Measurements from ENCODE around the gene SCMH1.
"Not testable (repeated sequence)": the region's sequence is repeated elsewhere in the genome, so short reads cannot be mapped to it uniquely, and the experiment has no call there.

Gene SCMH1

GRCh38 chr1:41200728-41201127 lies 41.4 kb downstream of the SCMH1 start:
- DNase-seq, result no peak

GRCh38 chr1:41199375-41199774 lies 42.7 kb downstream of the SCMH1 start:
- DNase-seq, result no peak

- DNase-seq, result no peak
Observed at GRCh38 chr1:41192456-41193178, 49.5 kb downstream of the SCMH1 start.

GRCh38 chr1:41184446-41184845 lies 57.7 kb downstream of the SCMH1 start:
- no peak for DNase-seq

GRCh38 chr1:41178230-41178629 lies 63.9 kb downstream of the SCMH1 start:
- DNase-seq, result not testable (repeated sequence)

GRCh38 chr1:41175546-41175945 lies 66.6 kb downstream of the SCMH1 start:
- no peak for DNase-seq

- DNase-seq, result no peak
Observed at GRCh38 chr1:41174170-41174569, 67.9 kb downstream of the SCMH1 start.

- DNase-seq, result no peak
Observed at GRCh38 chr1:41173651-41174050, 68.5 kb downstream of the SCMH1 start.

GRCh38 chr1:41171266-41171874 lies 70.7 kb downstream of the SCMH1 start:
- no peak for DNase-seq

- DNase-seq, result no peak
Observed at GRCh38 chr1:41169799-41170180, 72.3 kb downstream of the SCMH1 start.

GRCh38 chr1:41169066-41169798 lies 72.9 kb downstream of the SCMH1 start:
- DNase-seq, result no peak

GRCh38 chr1:41167667-41168066 lies 74.4 kb downstream of the SCMH1 start:
- DNase-seq, result no peak

- DNase-seq, result no peak
Observed at GRCh38 chr1:41164727-41165126, 77.4 kb downstream of the SCMH1 start.

GRCh38 chr1:41162441-41162840 lies 79.7 kb downstream of the SCMH1 start:
- no peak for DNase-seq

GRCh38 chr1:41161846-41162245 lies 80.3 kb downstream of the SCMH1 start:
- no peak for DNase-seq

- DNase-seq, result no peak
Observed at GRCh38 chr1:41160498-41161110, 81.5 kb downstream of the SCMH1 start.

GRCh38 chr1:41158966-41159365 lies 83.1 kb downstream of the SCMH1 start:
- DNase-seq, result no peak

- DNase-seq, result no peak
Observed at GRCh38 chr1:41158147-41158875, 83.8 kb downstream of the SCMH1 start.

- no peak for DNase-seq
Observed at GRCh38 chr1:41155105-41155504, 87.0 kb downstream of the SCMH1 start.

- DNase-seq, result no peak
Observed at GRCh38 chr1:41153750-41154274, 88.3 kb downstream of the SCMH1 start.

- no peak for DNase-seq
Observed at GRCh38 chr1:41152622-41153044, 89.5 kb downstream of the SCMH1 start.

- no peak for DNase-seq
Observed at GRCh38 chr1:41151846-41152245, 90.3 kb downstream of the SCMH1 start.

GRCh38 chr1:41149570-41149969 lies 92.5 kb downstream of the SCMH1 start:
- no peak for DNase-seq
